Body of pancreas (tissue), 4 donors: ENCODE measurements around the gene PGC.
"Not testable (repeated sequence)": the region's sequence is repeated elsewhere in the genome, so short reads cannot be mapped to it uniquely, and the experiment has no call there.

Source experiments
- POLR2A ChIP-seq, 3 donors: fragments of 450-650 bp; IDR thresholded peaks; one replicate each; pipeline ENCODE4 v1.6.1; 2016; ENCODE audit warnings: antibody characterized with exemption in 3 of 3, mild to moderate bottlenecking in 2 of 3
- TF ChIP-seq, protein P1 (sequence below), 7 experiments: fragments of 450-650 bp in 4 of 7; fragments of 200-600 bp in 3 of 7; sonication (generic) in 3 of 7; IDR thresholded peaks; one replicate each; pipeline ENCODE4 v1.5.1; 2016 to 2019; ENCODE audit warnings: antibody characterized with exemption in 7 of 7

DNA sequence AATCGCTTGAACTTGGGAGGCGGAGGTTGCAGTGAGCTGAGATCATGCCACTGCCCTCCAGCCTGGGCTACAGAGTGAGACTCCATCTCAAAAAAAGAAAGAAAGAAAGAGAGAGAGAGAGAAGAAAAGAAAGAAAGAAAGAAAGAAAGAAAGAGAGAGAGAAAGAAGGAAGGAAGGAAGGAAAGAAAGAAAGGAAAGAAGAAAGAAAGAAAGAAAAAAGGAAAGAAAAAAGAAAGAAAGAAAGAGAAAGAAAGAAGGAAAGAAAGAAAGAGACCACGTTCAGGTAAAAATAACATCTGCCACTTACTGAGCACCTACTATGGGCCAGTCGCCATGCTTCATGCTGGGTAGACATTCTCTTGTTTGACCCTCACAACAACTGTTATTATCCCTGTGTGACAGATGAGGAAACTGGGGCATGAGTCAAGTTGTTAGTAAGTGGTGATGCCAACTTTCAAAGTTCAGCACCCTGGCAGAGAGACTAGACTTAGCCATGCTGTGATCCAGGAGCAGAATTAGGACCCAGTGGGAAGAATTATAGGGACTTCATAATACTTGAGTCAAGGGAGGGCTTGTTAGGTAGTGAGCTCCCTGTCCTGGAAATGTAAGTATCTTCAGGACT lies 19.0 kb upstream of the PGC start:
- TF ChIP-seq, protein P1, sequence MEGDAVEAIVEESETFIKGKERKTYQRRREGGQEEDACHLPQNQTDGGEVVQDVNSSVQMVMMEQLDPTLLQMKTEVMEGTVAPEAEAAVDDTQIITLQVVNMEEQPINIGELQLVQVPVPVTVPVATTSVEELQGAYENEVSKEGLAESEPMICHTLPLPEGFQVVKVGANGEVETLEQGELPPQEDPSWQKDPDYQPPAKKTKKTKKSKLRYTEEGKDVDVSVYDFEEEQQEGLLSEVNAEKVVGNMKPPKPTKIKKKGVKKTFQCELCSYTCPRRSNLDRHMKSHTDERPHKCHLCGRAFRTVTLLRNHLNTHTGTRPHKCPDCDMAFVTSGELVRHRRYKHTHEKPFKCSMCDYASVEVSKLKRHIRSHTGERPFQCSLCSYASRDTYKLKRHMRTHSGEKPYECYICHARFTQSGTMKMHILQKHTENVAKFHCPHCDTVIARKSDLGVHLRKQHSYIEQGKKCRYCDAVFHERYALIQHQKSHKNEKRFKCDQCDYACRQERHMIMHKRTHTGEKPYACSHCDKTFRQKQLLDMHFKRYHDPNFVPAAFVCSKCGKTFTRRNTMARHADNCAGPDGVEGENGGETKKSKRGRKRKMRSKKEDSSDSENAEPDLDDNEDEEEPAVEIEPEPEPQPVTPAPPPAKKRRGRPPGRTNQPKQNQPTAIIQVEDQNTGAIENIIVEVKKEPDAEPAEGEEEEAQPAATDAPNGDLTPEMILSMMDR (IDR thresholded peaks at IDR 0.05), result not testable (repeated sequence)
- not testable (repeated sequence) for TF ChIP-seq POLR2A (IDR thresholded peaks at IDR 0.05)
